Pancreas (tissue), 10 donors: ENCODE data around the gene CDH22. TPM values are rescaled to one million over a fixed set of nuclear protein-coding genes. Genes with fewer than 3 reads are reported as not detected.

Experiments used
- ATAC-seq, 4 donors: fragments of 200-7000 bp; cut with Tn5 transposase; one replicate each; pipeline versions ENCODE4 v1.8.0 to v1.9.1; 2020; ENCODE audit warnings: mild to moderate bottlenecking in 4 of 4, moderate library complexity in 4 of 4
- DNase-seq, 6 donors: peaks; one replicate each; pipeline ENCODE4 v3.0.0-alpha.2; 2020
- FAIRE-seq: peaks from 2 replicates; lab custom pipeline; 2012; peaks lifted over from hg19 to GRCh38; lab: Jason Lieb, UNC
- H3K27ac ChIP-seq, 4 donors: fragments of 200-600 bp; sonication (generic); 1 replicate in 3 of 4; 2 replicates in 1 of 4; pipeline versions ENCODE4 v1.5.0 to v1.8.0; 2020
- H3K27me3 ChIP-seq, 4 donors: fragments of 200-600 bp; one replicate each; pipeline ENCODE4 v1.8.0; 2021
- H3K36me3 ChIP-seq, 3 donors: fragments of 200-600 bp; sonication (generic) in 1 of 3; one replicate each; pipeline versions ENCODE4 v1.5.0 to v1.8.0; 2020 to 2021
- H3K4me1 ChIP-seq, 3 donors: fragments of 200-600 bp; one replicate each; pipeline ENCODE4 v1.8.0; 2021
- H3K4me3 ChIP-seq, 4 donors: fragments of 200-600 bp; sonication (generic) in 2 of 4; one replicate each; pipeline versions ENCODE4 v1.5.0 to v1.8.0; 2020 to 2021
- H3K9me3 ChIP-seq, 4 donors: fragments of 200-600 bp; one replicate each; pipeline ENCODE4 v1.8.0; 2021
- CTCF ChIP-seq, 4 donors: fragments of 200-600 bp; sonication (generic) in 3 of 4; IDR thresholded peaks; one replicate each; pipeline versions ENCODE4 v1.5.0 to v1.8.0; 2021; ENCODE audit warnings: antibody characterized with exemption in 4 of 4
- WGBS, 2 donors: extraction: QIAGEN DNeasy Blood & Tissue Kit; methylation state at CpG; one replicate each; pipeline ENCODE4 v1.1.7; 2013; 5-methylcytosine and 5-hydroxymethylcytosine counted together
- intact Hi-C, 3 donors: fragments of 100-400 bp; cut with DNase I; formaldehyde crosslinking; loops; one replicate each; pipeline versions ENCODE4 v1.11.1 to v1.14.2; 2022
- polyA plus RNA-seq, 2 donors: library from polyadenylated mRNA; stranded (reverse); fragments of 200-250 nt; gene quantifications; one replicate each; pipeline ENCODE4 v1.2.3, GENCODE V29; 2013
- total RNA-seq, 6 donors: library from RNA; stranded (reverse); fragmentation: NEBNext Ultra II Directional in 4 of 6; extraction: Animal tissue kit (Norgen Biotek cat#: 25700) in 4 of 6; gene quantifications; one replicate each; pipeline versions ENCODE4 v1.2.1 to v1.2.4, GENCODE V29; 2021 to 2023
- donor health status: healthy with polysubstance abuse.
- donor health status: DM: no; HTN: no; CAD: no; lungs with moderate emphysema.
- donor health status: DM: no; HTN: no; CAD: no.
- donor health status: control.
- donor health status: control.
- donor health status: Bipolar disorder and iron deficiency.
- donor health status: DM: yes; HTN: yes; CAD: no.
- donor health status: DM: no; HTN: no; CAD: no.
- donor health status: DM: no; HTN: no; CAD: no.
- donor health status: DM: yes; HTN: yes; CAD: no.

CDH22 gene
- total and polyA plus RNA-seq, 8 donors, result 0.97 to 11.9 (median 3.3) TPM

DNA sequence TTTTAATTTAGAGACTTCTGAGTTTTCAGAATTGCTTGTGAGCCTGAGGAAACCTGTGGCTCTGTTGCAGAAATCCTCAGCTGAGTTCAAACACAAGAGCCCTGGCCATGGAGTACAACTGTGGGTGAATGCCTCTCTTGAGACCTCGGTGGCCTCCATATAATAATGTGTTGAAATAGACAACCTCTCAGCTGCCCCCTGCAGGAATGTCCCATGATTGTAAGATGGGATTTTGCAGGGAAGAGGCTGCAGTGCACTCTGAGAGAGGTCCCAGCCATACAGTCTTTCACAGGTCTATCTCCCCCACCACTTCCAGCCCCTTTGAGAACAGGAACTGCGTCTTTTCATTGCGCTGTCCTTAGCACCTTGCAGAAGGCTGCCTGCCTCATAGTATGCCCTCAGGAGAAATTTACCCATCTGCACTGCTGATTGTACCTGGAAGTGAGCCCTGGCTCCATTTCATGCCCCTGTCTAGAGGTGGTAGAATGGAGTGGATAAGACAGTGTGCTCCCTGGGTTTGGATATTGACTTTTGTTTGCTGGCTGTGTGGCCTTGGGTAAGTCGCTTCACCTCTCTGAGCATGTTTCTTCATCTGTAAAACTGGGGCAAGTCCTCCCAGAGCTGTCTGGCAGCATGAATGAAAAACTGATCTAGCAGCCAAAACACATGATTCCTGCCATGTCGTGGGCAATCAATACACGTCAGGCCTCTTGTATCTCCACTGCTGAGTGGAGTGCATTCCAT is 16.8 kb upstream of the CDH22 start:
- intact Hi-C loops, result no loop called here
- H3K27me3 ChIP-seq, result no peaks in the 10 kb centered on the region
- no peaks in the 10 kb centered on the region for H3K9me3 ChIP-seq
- no peak overlapping the region for H3K4me3 ChIP-seq
- FAIRE-seq (no peak), DNase-seq (no peak), ATAC-seq (peak in 3 of 4 donors; percentile 54 to 64 (median 59))
- 34 to 44% methylated on average over 6 of the region's 6 CpGs for WGBS, 2 donors
- TF ChIP-seq CTCF (IDR thresholded peaks at IDR 0.05), result peak in 1 of 4 donors; percentile 20
- H3K27ac ChIP-seq, result no peak overlapping the region
- no peaks in the 10 kb centered on the region for H3K36me3 ChIP-seq
- peaks cover 8 to 17% (median 10%) of the 10 kb centered on the region in 3 donors for H3K4me1 ChIP-seq

DNA sequence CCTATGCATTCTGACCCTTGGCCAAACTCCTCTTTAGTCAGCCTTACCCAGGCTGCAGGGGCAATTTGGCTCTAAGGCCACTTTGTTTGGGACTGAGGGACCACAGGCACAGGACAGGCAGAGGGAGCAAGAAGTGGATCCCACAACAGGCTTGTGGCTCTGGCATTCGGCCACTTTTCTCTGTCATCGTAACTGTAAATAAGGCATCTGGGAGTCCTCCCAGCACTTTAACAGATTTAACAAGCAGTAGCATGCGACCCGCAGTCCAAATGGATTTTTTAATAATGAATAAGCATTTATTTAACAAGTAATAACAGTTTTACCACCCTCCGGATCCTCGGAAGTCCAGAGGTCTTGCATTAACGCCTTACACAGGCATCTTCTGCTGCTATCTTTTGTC is 16.1 kb upstream of the CDH22 start:
- H3K36me3 ChIP-seq, result no peaks in the 10 kb centered on the region
- intact Hi-C loops, result no loop called here
- no peak for DNase-seq
- 42 to 45% methylated on average over 7 of the region's 7 CpGs for WGBS, 2 donors
- H3K9me3 ChIP-seq, result no peaks in the 10 kb centered on the region
- no peak for ATAC-seq
- no peaks in the 10 kb centered on the region for H3K27me3 ChIP-seq
- H3K27ac ChIP-seq, result no peak overlapping the region
- no peak for FAIRE-seq
- no peak overlapping the region for H3K4me3 ChIP-seq
- H3K4me1 ChIP-seq, result peaks cover 0 to 11% (median 2%) of the 10 kb centered on the region in 3 donors
- TF ChIP-seq CTCF (IDR thresholded peaks at IDR 0.05), result no peak

GRCh38 chr20:46323557-46323956 is 15.3 kb upstream of the CDH22 start:
- H3K27me3 ChIP-seq, result no peaks in the 10 kb centered on the region
- WGBS, 2 donors, result 68 to 75% methylated on average over 10 of the region's 10 CpGs

DNA sequence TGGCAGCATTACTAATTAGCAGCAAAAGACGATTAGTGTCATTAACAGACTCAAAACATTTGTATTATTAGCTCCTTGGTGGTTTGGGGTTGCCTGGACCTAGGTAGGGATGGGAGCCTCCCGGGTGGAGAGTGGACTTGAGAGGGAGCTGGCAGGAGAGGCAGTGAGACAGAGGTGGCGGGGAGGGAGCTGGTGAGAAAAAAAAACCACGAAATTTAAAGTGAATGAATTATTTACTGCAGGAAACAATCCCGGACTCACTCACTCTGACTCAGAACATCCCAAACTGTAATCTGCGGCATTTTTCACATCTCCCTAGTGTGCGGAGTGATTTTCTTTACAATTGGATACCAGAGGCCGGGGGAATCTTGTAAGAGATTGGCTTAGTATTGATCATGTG is 14.3 kb upstream of the CDH22 start:
- FAIRE-seq (no peak), DNase-seq (no peak), ATAC-seq (no peak)
- no peak overlapping the region for H3K4me3 ChIP-seq
- no peak overlapping the region for H3K27ac ChIP-seq
- no peaks in the 10 kb centered on the region for H3K27me3 ChIP-seq
- 69 to 76% methylated on average over 8 of the region's 8 CpGs for WGBS, 2 donors
- H3K4me1 ChIP-seq, result peaks cover 0 to 4% (median 0%) of the 10 kb centered on the region in 3 donors
- intact Hi-C loops, result no loop called here
- H3K36me3 ChIP-seq, result no peaks in the 10 kb centered on the region
- H3K9me3 ChIP-seq, result no peaks in the 10 kb centered on the region
- TF ChIP-seq CTCF (IDR thresholded peaks at IDR 0.05), result no peak

More at GRCh38 chr20:46323557-46323956, 15.3 kb upstream of the CDH22 start:
- H3K27ac ChIP-seq, result no peak overlapping the region
- no peaks in the 10 kb centered on the region for H3K36me3 ChIP-seq
- DNase-seq, result no peak
- no peak overlapping the region for H3K4me3 ChIP-seq
- TF ChIP-seq CTCF (IDR thresholded peaks at IDR 0.05), result no peak
- H3K4me1 ChIP-seq, result peaks cover 0 to 3% (median 0%) of the 10 kb centered on the region in 3 donors
- ATAC-seq, result no peak
- intact Hi-C loops, result no loop called here
- no peak for FAIRE-seq
- H3K9me3 ChIP-seq, result no peaks in the 10 kb centered on the region

GRCh38 chr20:46317685-46318177 is 9.4 kb upstream of the CDH22 start:
- Histone ChIP-seq H3K4me3 (no peak overlapping the region), H3K9me3 (no peaks in the 10 kb centered on the region), H3K27me3 (no peaks in the 10 kb centered on the region), H3K4me1 (peaks cover 0 to 7% (median 0%) of the 10 kb centered on the region in 3 donors), H3K36me3 (no peaks in the 10 kb centered on the region), H3K27ac (peak overlapping the region in 3 of 4 donors; percentile 51 to 69 (median 53))
- intact Hi-C loops, result no loop called here
- ATAC-seq (peak; percentile 56 to 82 (median 75)), FAIRE-seq (no peak), DNase-seq (no peak)
- no peak for TF ChIP-seq CTCF (IDR thresholded peaks at IDR 0.05)
- 31 to 34% methylated on average over 7 of the region's 7 CpGs for WGBS, 2 donors
